DMS79 treated with DMSO at 0.1 percent for 48 hours (cell line): Measurements from ENCODE around the gene ATP9B.

ENCODE experiments used
- DNase-seq: peaks from one replicate; lab custom pipeline; 2025; lab: John Stamatoyannopoulos, UW

Gene ATP9B

DNA sequence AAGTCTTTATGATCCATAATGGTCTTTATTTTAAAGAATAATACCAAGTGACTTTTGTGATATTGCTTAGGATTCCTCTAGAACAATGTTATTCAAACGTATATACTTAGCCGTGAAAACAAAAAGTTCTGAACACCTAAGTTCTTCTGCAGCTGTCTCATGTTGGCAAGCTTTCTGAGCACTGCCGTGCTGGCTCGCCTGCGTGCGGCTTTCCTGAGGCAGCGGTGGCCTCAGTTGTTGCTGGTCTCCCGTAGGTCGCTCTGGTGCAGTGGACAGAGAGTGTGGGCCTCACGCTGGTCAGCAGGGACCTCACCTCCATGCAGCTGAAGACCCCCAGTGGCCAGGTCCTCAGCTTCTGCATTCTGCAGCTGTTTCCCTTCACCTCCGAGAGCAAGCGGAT lies 259.7 kb downstream of the ATP9B start:
- no peak for DNase-seq

DNA sequence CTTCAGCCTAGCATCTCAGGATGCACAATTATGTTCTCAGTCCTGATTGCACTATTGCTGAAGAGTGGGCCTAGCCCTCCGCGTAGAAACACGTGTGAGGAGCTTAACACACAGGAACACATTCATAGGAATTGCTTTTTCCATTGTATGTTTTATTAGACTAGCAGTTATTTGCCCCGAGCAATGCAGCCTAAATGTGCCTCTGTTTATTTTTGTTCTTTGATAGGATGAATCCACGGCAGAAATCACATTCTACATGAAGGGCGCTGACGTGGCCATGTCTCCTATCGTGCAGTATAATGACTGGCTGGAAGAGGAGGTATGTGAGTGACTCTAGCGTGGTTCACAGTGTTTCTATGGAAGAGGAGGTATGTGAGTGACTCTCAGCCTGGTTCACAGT lies 260.6 kb downstream of the ATP9B start:
- no peak for DNase-seq

DNA sequence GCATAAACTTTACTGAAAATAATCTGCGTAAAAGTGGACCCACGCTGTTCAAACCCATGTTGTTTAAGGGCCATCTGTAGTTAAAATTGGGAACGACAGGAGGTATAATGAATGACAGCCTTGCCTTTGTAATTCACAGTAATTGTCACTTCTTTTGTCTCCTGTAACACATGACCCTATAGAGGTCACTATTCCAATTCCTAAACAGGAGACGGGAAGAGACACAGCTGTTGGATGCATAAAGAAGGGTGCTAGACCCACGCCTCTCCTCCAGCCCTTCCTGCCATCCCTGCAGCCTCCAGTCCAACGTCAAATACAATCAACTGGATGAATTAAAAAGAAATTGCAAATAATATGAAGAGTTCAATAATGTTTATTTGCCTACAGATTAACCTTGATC lies 263.5 kb downstream of the ATP9B start:
- no peak for DNase-seq

DNA sequence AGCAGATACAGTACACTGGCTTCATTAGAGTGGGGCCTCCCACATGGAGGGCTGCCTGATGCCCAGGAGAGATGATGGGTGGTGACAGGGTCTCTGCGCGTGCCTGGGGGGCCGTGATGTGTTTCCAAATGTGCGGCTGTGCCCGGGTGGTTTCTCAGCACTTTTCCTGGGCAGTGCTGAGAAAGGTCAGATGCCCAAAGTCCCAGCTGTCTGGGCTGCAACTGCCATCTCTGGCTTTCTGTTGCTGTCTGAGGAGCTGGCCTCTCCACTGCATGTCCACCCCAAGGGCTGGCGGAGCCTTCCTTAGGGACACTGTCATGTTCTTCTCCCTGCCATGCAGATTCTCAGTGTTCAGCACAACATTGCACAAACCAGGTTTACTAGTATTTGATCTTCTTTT lies 263.9 kb downstream of the ATP9B start:
- DNase-seq, result no peak

DNA sequence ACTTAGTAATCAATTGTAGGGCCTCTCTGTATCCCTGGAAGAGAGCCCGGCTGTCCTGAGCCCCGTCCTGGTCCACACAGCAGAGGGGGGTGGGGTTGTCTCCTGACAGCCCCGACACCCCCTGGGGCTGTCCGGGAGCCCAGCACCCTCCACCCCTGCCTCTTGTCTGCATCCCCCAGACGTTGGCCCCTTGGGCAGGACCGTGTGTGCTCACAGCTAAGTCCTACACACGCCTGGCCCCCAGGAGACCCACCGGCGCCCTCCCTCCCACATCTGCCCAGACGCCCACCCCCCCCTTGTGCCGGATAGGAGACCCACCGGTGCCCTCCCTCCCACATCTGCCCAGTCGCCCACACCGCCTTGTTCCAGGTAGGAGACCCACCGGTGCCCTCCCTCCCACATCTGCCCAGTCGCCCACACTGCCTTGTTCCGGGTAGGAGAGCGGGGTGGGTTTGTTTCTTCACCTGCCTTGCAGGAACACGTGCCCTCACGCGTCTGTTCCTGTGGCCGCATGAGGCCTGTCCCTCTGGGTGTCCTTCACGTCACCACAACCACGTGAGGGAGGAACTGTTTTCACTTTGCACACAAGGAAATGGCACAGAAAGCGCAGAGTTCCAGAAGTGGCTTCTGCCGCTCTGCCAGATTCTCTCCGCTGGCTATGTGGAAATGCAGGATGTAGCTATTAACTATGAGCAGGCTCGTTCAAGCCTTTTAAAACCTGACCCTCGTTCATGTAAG lies 265.5 kb downstream of the ATP9B start:
- no peak for DNase-seq

DNA sequence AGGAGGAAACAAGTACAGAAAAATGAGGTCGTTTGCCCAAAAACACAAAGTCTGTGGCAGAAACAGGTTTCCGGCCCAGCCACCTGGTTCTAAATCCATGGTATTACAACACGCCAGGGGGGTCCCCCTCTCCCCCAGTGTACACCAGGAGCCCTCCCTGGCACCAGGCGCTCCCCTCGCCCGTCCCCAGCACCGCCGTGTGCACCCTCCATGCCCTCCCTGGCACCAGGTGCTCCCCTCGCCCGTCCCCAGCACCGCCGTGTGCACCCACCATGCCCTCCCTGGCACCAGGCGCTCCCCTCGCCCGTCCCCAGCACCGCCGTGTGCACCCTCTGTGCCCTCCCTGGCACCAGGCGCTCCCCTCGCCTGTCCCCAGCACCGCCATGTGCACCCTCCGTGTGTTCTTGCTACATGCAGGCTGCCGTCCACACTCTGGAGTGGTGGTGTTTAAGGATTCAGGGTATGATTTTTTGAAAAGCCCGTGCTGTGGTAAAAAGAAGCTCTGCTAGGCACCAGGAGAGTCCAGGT lies 266.7 kb downstream of the ATP9B start:
- DNase-seq, result no peak

DNA sequence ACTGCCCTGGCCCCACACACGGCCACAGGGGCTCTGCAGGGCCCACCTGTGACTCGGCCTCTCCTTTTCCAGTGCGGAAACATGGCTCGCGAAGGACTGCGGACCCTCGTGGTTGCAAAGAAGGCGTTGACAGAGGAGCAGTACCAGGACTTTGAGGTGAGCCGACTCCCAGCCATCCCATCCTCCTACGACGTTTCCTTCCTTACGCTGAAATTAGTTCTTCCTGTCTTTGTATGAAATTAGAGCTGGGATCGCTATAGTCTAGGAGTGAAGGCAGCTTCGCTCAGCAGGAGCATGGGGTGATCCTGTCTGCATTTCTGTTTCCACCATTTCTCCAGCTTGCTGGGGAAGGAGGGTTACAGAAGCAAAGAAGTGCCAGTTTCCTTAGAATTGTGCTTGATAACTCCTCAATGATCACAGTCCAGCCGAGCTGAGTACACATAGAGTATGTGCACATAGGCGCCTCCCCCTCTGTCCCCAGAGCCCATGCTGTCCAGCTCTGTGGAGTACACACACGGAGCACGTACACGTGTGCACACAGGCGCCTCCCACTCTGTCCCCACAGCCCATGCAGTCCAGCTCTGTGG lies 267.5 kb downstream of the ATP9B start:
- no peak for DNase-seq

DNA sequence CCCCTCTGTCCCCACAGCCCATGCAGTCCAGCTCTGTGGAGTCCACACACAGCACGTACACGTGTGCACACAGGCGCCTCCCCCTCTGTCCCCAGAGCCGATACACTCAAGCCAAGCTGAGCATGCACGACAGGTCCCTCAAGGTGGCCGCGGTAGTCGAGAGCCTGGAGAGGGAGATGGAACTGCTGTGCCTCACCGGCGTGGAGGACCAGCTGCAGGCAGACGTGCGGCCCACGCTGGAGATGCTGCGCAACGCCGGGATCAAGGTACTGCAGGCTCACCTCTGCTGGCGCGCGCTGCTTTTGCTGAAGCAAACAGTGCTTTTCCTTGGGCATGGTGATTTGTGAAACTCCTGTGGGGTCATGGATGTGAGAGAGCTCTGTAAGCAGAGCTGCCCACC lies 268.0 kb downstream of the ATP9B start:
- no peak for DNase-seq

DNA sequence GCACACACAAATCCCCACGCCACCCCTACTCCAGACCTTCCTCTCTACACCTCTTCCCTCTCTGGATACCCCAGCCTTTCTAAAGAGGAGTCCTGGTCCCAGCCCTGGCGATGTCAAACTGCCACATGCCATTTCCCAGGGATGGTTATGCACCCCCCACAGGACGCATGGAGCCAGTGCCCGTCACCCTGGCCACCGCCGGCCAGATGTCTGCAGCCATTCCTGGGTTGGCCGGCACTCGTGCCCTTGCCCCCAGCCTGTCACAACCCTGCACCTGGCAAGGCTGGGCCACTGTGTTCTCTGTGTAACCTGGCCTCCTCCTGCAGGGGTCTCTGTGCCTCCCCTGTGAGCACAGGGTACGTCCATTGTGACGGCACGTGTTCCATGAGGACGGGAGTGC lies 268.4 kb downstream of the ATP9B start:
- DNase-seq, result no peak

DNA sequence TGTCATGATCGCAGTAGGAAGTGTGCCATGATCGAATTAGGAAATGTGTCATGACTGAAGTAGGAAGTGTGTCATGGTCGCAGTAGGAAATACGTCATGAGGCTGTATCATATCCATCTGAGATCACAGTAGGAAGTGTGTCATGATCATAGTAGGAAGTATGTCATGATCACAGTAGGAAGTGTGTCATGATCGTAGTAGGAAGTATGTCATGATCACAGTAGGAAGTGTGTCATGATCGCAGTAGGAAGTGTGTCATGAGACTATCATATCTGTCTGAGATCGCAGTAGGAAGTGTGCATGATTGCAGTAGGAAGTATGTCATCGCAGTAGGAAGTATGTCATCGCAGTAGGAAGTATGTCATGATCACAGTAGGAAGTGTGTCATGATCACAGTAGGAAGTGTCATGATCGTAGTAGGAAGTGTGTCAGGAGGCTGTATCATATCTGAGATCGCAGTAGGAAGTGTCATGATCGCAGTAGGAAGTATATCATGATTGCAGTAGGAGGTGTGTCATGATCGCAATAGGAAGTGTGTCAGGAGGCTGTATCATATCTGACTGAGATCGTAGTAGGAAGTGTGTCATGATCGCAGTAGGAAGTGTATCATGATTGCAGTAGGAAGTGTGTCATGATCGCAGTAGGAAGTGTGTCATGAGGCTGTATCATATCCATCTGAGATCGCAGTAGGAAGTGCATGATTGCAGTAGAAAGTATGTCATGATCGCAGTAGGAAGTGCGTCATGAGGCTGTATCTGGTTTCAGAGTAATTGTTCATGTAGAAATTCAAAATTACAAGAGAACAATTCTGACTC lies 270.1 kb downstream of the ATP9B start:
- no peak for DNase-seq

DNA sequence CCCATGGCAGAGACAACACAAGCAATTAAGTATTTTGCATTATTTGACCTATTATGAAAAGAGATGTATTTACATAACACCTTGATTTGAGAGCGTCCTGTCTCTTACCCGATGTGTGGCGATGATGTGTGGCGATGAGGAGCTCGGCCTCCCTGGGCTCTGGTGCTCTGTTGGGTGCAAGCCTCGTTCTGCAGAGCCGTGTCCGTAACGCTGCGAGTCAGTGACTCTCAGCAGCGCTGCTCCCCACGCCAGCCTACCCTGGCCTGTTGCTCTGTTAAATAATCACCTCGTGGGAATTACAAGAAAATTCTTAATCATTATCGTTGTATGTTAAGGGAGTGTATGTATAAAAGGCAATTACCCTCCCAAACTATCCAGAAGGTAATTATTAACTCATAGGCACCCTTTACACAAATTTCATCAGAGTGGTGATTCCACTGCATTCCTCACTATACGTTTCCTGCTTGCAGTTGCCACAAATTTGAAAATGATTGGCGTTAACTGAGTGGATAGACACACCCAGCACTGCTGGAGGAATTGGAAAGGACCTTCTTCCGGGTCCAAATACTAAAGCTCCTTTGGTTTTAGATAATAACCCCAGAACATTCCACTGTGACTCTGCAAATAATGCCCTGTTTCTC lies 274.5 kb downstream of the ATP9B start:
- DNase-seq, result no peak

DNA sequence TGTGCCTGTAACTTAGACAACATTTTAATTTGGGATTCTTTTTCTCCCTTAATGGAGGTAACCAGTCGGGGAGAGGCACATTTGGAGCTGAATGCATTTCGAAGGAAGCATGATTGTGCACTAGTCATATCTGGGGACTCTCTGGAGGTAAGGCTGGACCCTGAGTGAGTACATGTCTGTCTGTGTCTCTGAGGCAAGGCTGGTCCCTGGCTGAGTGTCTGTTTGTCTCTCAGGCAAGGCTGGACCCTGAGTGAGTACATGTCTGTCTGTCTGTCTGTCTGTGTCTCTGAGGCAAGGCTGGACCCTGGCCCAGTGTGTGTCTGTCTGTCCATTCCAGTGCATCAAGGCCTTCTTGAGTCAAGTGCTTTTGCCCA lies 275.0 kb downstream of the ATP9B start:
- DNase-seq, result no peak

DNA sequence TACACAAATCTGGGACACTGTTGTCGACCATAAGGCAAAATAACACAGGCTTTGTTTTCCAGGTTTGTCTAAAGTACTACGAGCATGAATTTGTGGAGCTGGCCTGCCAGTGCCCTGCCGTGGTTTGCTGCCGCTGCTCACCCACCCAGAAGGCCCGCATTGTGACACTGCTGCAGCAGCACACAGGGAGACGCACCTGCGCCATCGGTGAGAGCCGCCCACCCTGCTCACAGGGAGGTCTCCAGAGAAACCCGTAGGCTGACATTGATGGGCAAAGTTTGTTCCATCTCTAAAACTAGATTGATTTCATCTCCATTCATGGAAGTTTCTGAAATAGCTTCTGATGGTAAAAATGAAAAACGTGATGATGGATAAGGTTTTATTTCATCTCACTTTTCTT lies 276.2 kb downstream of the ATP9B start:
- DNase-seq, result no peak

DNA sequence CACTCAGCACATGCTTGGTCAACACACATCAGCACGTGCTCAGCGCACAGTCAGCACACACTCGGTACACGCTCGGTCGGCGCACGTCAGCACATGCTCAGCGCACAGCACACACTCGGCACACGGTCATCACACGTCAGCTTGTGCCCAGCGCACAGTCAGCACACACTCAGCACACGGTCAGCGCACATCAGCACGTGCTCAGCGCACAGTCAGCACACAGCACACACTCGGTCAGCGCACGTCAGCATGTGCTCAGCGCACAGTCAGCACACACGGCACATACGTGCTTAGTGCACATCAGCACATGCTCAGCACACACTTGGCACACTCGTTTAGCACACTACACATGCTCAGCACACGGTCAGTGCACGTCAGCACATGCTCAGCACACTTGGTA lies 276.8 kb downstream of the ATP9B start:
- DNase-seq, result no peak

DNA sequence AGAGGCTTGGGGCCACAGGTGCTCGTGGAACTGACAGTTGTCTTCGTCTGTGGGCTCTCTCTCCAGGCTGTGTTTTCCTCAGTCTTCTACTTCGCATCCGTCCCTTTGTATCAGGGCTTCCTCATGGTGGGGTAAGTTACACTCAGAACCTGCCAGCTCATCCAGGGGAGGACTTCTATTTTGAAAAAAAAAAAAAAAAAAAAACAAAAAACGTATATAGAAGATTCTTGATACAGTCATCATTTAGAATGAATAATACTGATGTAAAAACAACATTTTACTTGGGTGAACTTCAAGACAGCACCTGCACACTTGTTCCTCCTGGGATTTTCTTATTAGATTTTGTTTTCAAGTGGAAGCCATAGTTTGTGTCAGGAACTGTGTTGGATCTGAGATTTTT lies 278.9 kb downstream of the ATP9B start:
- DNase-seq, result no peak

DNA sequence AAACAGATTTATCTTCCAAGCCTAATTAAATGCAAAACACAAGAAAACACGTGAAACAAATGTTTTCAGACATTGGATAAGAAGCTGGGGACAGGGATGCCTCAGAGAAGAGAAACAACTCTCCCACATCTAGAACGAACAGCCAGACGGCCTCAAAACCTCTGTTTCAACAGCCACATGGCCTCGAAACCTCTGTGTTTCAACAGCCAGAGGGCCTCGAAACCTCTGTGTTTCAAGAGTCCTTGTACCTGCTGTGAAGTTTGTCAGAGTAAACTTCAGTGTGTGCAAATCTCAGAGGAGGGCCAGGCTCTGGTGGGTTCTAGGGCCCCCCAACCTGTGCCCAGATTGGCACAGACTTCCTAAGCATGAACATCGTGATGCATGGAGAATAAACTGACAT lies 283.2 kb downstream of the ATP9B start:
- peak; percentile 9 for DNase-seq

DNA sequence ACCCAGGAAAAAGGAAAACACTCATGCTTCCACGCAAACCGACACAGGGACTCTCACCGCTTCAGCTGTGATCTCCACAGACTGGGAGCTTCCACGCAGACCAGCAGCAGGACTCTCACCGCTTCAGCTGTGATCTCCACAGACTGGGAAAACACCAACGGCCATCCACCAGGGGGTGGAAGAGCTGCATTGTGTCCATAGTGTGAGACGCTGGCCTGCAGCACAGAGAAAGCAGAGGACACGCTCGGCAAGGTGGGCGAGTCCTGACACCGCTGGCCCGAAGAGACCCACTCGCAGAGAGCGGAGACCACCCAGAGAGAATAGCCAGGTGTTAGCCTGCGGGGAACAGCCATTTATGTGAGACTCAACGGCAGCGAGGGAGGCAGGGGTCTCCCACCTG lies 284.1 kb downstream of the ATP9B start:
- DNase-seq, result no peak

DNA sequence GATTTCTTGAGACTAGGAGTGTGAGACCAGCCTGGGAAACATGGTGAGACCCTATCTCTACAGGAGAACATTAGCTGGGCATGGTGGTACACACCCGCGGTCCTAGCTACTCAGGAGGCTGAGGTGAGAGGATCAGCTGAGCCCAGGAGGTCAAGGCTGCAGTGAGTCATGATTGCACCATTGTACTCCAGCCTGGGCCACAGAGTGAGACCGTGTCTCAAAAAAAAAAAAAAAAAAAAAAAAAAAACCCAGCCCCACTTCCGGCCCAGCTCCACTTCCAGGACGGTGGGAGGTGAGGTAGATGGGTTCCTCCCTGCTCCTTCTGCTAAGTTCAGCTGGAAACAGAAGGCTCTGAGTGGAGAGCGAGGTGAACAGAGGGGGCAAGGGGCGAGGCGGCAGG lies 285.2 kb downstream of the ATP9B start:
- DNase-seq, result no peak

DNA sequence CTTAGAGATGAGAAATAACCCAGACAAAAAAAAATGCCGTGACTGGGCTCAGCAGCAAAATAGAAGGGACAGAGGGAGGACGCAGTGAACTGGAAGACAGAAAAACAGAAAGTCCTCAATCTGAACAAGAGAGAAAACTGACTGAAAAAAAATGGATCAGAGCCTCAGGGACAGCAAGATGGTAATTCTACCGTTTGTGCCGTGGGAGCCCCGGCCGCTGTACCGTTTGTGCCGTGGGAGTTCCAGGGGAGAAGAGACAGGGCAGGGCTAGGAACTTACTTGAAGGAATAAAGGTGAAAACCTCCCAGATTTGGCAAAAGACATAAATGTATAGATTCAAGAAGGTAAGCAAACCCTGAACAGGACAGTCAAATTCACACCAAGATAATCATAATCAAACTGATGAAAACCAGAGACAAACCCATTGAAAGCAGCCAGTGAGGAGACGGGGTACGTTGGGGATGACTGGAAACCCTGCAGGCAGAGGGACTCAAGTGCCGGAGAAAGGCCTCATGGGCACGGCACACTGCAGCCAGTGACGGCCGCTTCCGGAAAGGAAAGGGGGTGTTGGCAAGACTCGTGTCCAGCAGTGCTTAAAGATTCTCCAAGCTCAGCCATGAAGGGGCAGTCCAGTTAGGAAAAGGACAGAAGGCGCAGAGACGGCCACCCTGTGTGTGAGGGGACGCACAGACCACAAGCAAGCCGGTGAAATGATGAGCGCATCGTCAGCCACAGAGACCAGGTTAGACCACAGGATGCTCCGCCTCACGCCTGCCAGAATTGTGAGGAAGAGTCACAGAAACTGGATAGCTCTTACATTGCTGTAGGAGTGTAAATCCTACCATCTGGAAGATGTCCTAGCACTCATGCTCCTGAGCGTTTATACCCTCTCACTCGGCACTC lies 286.5 kb downstream of the ATP9B start:
- DNase-seq, result no peak

DNA sequence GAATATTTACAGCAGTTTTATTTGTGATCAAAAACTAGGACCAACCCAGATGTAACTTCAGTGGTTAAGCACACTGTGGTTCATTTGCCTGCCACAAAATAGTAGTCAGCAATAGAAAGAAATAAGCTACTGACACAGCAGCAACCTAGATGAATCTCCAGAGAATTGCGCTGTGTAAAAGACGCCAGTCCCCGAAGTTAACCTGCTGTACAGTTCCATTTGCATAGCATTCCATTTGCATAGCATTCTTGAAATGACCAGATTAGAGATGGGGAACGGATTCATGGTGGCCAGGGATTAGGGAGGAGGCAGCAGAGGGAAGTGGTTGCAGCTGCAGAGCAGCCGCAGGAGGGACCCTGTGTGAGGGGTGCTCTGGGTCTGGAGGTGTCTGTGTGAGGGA lies 287.2 kb downstream of the ATP9B start:
- no peak for DNase-seq

DNA sequence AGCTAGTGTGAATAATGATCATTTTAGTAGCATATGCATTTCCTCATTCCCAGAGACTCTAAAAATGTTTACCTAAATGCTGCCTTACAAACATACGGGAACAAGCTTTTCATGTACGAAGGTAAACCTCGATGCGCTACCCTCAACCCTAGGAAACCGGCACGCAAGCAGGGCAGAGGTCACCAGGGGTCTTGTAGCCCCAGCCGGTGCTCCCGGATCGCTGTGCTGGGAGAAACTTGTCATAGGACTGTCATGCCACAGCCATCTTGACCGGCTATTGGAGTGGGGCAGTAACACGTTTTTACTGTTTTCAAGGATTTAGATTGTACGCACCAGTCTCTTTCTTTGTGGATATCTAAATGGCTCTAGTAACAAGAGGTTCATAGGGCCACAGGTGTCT lies 291.7 kb downstream of the ATP9B start:
- DNase-seq, result no peak
